Activated CD4-positive, CD25-positive, alpha-beta regulatory T cell treated with anti-CD3 and anti-CD28 coated beads, Interleukin-2, amount 50 U/mL, for 24 hours (primary cell): ENCODE results near the gene SUCLG2.
A peak's percentile ranks its signal among the peaks of the same experiment; 100 is the strongest.

Experiments used
- ATAC-seq, 2 donors: fragments of 150-1000 bp; cut with Tn5 transposase; one replicate each; pipeline ENCODE4 v1.10.0; 2021; ENCODE audit warnings: mild to moderate bottlenecking in 1 of 2, moderate library complexity in 1 of 2

Gene SUCLG2

DNA sequence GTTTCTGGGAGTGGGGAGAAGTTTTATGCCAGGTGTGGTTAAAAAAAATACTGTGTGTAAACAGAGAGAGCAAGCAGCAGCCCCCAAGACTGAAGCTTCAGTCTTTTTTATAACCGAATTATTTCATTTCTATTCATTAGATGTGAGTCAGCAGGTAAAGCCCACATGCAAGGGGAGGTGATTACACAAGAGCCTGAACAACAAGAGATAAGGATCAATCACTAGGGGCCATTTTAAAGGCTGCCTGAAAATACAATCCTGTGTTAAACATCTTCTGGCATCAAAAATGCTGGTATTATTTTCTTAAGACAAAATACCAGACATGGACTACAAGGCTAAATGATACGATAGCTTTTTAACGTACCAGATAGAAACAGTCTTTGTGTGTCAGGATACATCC is 217.3 kb downstream of the SUCLG2 start:
- no peak for ATAC-seq

DNA sequence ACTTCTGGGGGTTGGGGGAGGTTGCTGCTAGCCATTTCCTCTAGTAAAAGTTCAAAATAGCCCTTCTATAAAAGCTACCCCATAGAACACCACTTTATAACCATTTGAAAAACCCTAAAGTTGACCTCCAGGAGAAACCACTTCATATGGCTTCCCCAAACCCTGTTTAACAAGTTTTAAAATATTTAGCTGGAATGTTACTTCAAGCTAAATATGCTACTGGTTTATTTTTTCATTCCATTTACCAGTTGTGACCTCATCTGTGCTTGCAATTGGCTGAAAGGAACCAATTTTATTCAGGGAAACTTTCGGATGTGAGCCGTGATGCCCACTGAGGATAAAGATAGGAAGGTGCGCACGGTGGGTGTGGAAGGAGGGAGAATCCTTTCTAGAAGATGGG is 221.3 kb downstream of the SUCLG2 start:
- no peak for ATAC-seq

DNA sequence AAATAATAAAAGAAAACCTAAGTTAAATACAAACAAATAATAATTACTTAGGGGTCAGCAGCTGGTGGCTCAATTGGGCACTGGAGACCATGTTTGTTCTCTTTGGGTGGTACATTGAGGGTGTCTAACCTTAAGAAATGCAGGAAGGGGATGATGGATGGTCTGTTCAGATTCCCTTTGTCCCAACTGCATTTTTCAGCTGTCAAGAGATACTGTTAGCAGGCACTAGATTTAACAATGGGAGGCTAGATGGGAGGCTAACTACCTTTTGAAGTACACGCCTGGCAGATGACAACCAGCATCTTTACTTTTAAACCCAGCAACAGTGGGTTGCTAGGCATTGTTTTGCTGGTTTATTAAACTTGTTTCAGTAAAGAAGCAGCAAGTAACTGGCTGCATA is 222.5 kb downstream of the SUCLG2 start:
- ATAC-seq, result no peak

DNA sequence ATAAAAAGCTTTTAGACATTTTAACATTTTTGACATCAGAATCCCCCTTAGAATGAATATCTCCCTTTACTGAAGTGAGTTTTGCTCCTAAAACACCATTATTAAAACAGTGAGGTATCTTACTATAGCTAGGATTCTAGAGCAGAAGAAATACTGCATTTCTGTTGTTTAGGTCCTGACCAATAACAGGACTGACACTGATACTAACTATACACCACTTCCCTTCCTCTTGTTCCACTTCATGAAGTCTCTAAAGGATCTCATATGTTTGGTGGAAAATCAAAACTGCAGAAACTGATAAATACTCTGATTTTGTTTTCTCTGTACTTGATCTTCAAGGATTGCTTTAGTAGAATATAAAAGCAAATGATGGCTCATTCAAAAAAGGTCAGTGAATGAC is 230.7 kb downstream of the SUCLG2 start:
- no peak for ATAC-seq

DNA sequence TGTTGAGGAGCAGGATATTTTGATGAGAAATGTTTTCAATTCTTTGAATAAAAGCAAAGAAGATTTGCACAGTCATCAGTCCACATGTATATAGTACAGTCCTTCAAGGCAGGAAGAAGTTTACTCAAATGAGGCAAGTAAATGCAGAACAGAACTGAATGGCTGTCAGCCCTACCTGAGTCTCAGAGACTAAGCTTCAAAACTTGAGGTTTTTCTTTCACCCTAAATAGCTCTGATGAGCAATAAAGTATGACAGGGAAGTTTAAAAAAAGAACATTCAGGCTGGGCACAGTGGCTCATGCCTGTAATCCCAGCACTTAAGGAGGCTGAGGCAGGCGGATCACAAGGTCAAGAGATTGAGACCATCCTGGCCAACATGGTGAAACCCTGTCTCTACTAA is 232.5 kb downstream of the SUCLG2 start:
- ATAC-seq, result no peak

DNA sequence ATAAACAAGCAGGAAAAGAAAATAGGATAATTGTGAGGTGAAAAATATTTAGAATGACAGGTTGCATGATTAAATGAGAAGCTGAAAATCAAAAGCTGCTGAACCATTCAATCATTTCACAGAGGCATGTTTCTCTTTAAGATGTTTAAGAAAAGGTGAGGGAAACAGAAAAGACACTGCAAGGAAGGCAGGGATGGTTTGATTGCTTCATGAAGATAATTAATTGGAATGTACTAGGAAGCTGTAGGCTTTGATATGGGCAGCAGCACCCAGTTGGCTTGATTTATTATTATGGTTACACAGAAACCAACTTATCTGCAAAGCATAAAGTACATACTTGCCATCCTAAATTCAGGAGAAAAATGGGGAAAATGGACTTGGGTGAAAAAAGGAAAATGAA is 234.6 kb downstream of the SUCLG2 start:
- ATAC-seq, result no peak

DNA sequence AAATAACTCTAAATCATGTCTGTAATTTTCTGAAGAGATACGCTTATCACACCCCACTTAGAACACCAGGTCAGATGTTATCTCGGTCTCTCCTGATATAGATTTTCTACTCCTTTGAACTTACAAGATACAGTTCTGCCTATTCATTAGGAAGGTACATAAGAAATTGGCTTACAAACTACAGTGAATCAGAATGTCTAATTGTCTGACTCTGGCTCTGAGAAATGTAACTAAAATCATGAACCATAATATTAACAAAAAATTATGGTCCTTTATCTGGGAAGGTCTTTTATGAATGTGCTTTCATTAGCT is 235.2 kb downstream of the SUCLG2 start:
- no peak for ATAC-seq

DNA sequence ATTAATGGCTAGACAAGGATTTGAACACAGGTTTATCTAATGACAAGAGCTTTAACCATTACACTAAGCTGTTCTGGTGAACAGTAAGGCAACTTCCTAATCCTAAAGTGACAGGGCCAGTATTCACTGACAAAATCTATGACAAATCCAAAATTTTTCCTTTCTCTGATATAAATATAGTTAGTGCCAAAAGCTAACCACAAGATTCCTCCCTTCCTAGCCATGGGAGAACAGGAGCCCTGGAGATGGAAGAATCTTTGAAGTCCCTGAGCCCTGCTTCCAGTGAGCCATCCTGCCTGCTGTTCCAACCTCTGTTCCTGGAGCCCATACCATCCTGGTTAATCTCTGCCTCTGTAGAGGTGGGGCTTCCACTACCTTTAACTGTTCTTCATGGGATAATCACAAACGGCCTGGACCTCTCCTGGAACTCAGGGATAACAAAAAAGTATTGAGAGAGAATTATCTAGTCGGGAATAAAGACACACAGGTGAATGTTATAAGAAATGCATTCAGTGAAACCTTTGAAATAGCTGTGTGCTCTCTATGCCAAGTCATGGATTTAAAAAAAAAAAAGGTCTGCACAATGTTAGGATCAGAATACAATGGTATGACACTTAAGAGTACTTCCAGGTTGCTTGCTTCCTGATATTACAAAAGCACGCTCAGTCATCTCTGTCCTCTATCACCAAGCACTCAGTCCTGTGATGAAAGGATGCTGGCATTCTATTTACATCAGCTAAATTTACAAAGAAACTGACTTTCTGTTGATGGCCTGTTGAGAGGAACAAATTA is 235.8 kb downstream of the SUCLG2 start:
- ATAC-seq, result no peak

DNA sequence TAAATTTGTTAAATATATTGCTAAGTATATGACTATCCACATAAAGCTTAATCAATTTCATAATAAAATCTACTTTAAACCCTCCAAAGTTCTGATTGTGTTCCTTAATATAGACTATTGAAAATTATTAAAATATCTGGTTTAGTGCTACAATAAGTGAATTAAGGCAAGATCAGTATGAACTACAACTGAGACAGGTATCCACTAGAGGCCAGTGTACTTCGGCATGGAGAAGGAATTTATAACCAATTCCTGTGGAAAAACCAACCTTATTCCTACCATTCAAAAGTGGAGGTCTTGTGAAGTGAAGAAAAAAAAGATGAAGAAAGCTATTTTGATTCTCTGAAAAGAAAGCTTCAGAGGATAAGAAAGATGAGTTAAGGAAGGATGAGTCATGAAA is 237.7 kb downstream of the SUCLG2 start:
- ATAC-seq, result no peak

DNA sequence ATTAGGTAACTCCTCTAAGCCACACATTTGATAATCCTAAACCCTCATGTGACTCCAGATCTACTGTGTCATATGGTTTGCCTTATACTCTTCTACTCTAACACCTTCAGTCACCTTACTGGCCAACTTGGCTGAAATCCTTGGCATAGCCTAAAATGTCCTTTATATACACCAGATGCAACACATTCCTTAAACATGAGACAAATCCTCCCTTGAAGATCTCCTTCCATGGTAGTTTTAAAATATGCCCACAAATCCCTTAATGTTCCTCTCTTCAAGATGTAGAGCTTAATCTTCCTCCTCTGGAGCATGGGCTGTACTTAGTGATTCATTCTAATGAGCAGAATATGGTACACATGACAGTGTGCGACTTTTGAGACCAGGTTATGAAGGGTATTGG is 238.9 kb downstream of the SUCLG2 start:
- no peak for ATAC-seq

DNA sequence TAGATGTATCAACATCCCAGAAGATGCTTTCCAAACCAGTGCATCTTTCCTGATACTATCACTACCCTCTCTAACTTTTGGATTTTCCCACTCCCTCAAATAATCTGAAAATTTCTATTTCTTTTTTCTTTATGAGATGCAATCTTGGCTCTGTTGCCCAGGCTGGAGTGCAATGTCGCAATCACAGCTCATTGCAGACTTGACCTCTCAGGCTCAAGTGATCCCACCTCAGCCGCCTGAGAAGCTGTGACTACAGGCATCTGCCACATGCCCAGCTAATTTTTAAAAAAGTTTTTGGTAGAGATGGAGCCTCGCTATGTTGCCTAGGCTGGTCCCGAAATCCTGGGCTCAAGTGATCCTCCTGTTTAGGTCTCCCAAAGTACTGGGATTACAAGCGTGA is 239.7 kb downstream of the SUCLG2 start:
- no peak for ATAC-seq

DNA sequence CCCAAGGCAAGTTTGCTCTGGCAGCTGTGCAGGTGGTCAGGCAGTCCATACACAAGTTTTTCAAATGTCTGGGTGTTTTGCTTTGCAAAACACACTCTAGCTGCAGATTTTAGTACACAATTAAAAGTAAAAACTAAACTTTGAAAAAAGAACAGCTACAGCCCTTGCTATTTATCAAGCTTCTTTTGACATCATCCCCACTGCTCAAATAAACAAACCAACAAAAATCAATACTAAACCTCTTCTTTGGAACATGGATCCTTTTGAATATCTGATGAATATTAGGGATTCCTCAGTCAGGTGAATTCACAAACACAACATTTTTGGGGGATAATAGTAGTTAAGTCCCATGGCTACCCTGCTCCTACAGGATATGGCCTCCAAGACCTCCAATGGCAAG is 249.2 kb downstream of the SUCLG2 start:
- ATAC-seq, result no peak

DNA sequence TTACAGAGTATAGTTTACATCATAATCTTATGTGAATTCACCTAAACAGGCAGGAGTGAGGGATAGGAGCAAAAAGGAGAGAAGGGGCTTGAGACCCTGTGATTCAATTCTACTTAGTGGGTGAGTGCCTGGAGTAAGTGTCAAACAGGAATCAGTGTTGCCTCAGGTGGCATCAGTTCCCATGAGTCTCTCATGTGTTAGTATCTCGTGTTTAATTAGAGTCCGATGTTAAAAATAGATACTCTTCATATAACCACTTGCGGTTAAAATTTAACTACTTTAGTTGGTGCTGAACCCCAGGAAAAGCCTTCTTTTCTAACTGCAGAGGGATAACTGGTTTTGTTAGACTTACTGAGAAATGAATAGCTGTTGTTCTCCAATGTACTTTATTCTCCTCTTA is 251.5 kb downstream of the SUCLG2 start:
- ATAC-seq, result no peak

DNA sequence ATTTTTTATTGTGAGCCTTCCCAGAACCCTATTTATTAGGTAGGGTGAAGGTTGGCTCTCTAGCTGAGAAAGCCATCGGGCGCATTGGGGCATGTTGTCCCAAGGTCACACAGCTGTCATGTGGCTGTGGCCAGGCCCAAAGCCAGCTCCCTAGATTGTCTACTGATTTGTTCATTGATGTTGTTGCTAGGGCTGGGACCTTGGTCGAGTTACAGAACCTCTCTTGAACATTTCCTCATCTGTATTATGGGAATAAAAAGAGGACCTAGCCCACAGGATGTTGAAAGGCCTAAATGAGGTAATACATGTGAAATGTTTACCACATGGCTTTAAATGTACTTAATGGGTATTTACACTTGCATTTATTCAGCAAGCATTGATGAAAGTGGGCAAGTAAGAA is 252.5 kb downstream of the SUCLG2 start:
- ATAC-seq, result no peak

DNA sequence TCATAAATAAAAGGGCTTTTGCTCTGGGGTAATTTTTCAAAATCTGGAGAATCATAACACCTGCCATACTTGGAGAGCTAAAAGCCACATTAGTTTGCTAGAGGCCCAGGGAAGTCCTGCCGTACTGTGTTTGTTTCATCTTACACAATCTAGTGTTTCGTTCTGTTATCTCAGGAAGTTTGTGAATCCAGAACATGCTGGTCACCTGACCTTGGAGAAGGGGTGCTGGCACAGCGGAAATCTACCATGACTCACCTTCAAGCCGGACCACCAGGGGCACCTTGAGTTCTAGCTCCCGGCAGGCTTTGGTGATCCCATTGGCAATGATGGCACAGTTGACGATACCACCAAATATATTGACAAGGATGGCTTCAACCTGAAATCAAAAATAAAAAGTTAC is 253.9 kb downstream of the SUCLG2 start:
- no peak for ATAC-seq

DNA sequence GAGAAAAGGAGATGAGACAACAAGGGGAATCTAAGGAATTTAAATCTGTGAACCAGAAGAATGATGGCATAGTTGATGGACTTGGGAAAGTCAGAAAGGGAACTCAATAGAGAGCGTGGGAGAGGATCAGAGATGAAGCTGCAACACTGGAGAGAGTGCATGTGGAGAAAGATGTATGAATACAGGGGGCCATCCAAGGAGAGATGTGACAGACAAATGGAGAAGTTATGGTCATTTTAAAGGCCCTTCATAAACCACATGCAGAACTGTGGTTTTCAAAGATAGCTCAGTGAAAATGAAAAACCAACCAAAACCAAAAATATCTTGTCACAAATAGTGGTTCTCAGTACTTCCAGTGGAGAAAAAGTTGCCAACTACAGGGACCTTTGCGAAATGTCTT is 265.2 kb downstream of the SUCLG2 start:
- ATAC-seq, result no peak

DNA sequence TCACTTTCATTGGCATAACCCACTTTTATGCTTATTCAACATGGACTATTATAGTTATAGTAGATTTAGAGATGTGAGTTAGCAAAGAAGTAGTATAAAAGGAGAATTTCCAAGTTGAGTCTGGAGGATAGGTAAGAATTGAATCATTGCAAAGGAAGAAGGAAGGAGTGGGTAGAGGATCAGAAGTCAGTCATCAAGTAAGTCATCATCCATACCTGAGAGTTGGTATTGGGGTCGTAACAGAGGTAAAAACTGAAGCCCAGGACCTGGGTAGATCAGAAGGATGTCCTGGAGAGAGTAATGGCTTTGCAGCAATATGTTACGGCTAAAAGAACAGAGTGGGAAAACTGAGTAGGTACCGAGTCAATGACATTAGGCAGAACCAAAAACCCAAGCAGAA is 265.7 kb downstream of the SUCLG2 start:
- peak in 1 of 2 donors; percentile 12 for ATAC-seq

DNA sequence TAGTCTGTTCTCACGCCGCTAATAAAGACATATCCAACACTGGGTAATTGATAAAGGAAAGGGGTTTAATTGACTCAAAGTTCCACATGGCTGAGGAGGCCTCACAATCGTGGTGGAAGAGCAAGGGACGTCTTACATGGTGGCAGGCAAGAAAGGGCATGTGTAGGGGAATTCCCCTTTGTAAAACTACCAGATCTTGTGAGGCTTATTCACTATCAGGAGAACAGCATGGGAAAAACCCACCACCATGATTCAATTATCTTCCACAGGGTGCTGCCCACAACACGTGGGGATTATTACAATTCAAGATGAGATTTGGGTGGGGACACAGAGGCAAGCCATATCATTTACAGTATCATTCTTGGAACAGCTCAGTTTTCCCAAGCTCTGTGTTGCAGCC is 268.0 kb downstream of the SUCLG2 start:
- ATAC-seq, result peak; percentile 73 to 84

DNA sequence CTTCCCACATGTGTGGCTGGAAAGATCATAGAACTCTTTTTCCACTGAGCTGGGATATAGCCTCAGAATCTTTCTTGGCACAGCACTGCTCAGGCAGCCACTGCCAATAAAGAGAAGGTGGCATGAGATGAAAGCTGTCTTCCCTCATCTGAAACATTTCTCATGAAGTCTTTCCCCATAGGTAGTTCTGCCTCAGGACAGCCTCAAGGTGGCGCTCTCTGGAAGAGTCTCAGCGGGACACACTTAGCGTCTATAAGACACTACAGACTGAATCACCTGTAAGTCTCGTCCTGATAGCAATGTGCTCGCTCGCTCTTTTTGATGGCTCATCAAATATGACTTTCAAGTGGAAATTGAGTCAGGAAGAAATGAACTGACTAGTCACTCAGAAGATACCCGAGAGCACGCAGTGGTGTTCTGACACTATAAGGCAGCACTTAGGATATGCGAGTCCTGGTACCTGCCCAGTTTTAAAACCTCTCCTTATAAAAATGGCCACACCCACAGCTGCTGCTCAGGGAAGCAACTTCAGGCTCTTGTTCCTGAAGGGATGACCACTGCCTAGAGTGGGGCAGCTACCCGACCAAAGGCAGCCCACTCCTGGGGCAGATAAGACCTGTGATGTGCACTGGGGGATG is 269.5 kb downstream of the SUCLG2 start:
- ATAC-seq, result peak; percentile 15 to 17

DNA sequence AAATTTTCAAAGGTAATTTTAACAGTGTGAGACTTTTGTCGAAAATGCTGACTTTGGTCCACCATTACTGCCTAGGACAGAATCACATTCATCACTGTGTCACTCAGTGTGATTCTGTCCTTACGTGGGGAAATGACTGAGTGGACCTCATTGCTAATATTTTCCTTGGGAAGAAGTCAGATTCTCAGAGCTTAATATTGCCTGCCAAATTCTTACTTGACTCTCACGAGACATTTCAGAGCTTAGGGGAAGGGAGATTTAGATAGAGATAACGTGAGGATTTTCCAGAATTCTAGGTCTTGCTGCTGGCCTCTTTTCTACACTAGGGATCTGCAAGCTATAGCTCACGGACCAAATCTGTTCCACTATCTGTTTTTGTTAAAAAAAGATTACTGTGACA is 270.4 kb downstream of the SUCLG2 start:
- ATAC-seq, result no peak

DNA sequence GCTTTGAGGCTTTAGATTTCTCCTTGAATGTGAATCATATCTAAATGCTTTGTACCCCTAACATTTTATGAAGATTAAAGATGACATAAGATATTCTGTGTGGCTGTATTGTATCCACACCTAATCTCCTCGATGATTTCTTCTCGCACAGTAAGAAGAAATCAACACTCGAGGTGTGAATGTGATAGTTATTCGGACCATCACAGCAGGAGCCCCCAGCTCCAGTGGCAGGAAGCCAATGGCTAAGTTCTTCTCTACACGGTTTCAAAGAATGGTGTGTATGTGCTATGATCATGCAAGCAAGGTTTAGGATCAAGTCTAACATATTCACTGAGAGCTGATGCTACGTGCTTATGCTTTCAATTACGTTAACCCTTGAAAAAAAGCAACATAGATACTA is 271.0 kb downstream of the SUCLG2 start:
- no peak for ATAC-seq

DNA sequence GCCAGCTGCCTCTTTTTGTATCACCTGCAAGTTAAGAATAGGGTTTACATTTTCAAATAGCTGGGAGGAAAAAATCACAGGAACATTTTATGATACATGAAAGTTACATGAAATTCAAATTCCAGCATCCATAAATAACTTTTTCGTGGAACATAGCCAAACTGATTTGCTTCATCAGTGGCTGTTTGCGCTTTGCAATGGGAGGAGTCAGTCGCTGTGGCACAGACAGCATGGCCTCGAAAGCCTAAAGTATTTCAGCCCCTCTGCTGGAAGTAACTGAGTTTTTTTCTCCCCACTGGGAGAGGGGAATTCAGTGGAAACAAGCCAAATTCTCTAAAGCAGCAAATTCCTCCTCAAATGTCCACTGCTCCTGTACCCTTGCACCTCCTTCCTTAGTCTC is 271.9 kb downstream of the SUCLG2 start:
- ATAC-seq, result no peak

DNA sequence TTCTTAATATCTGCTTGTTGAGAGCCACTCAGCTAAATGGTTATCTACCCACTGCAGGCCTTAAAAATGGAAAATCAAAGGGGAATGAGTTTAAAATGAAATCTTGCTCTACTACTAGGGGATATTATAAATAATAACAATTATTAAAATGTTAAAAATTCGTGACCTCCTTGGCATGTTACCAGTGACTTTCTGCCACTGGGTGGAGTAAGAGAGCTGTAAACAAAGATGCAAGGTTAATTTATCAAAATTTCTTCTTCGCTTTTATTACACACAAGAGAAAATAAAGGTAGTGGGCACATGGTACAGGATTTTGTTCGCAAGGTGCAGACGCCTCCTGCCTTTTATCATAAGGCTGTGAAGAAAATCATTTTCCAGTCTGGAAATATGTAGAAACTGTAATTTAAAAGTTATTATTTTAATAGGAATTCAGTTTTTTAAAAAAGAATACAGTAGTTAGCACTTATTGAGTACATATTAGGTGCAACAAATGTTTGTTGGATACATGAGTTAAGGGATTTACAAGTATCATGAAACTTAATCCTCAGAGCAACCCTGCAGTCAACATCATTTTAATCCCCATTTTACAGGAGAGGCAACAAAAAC is 272.6 kb downstream of the SUCLG2 start:
- ATAC-seq, result no peak

DNA sequence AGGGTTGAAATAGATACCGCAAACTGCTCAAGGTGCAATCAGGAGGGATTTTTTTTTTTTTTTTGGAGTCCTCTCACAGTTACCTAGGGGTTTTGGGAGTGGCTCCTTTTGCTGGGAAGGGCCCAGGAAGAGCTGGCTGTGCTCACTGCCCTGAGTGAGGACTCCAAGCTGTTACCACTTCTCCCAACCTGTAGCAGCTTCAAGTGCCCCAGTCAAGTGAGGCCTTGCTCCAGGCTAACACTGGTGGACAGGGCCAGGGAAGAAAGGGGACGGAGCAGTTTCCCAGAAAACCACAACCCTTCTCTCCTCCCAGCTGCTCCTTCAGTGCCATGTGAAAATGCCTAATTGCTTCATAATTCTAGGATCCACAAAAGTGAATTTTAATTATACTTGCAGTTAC is 274.3 kb downstream of the SUCLG2 start:
- no peak for ATAC-seq

DNA sequence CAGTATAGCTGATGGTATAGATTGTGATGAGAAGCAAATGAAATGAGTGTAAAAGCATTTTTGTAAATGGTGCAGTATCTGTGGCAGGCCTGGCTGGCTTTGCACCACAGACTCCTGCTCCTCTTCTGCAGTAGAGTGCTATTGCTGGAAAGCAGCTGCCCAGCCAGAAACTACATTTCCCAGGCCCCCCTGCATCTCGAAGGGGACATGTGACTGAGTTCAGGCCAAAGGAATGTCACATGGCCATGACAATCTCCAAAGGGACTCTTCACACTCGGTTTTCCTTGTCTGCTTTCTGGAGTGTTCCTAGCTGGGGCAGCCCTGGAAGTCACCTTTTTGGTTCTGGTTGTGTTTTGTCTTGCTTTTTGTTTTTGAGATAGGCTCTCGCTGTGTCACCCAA is 277.1 kb downstream of the SUCLG2 start:
- ATAC-seq, result no peak
